Large intestine (tissue), 3 donors: ENCODE results near the gene PTPRK. TPM values are rescaled to one million over a fixed set of nuclear protein-coding genes. Genes with fewer than 3 reads are reported as not detected.

ENCODE experiments used
- DNase-seq, 2 donors: peaks; one replicate each; pipeline versions ENCODE4 v3.0.0 to v3.0.0-alpha.2; 2013
- H3K27ac ChIP-seq: one replicate; pipeline ENCODE4 v1.5.1; 2013; ENCODE audit warnings: low read length
- H3K27me3 ChIP-seq: 2 replicates; pipeline ENCODE4 v1.6.1; 2013; ENCODE audit warnings: low read length; ENCODE audit not compliant: control insufficient read depth, insufficient read depth
- H3K36me3 ChIP-seq: 2 replicates; pipeline ENCODE4 v1.6.1; 2013; ENCODE audit warnings: low read length; ENCODE audit not compliant: control insufficient read depth, insufficient read depth
- H3K4me1 ChIP-seq: one replicate; pipeline ENCODE4 v1.6.1; 2013; ENCODE audit warnings: low read length; ENCODE audit not compliant: control insufficient read depth, insufficient read depth
- H3K4me3 ChIP-seq: one replicate; pipeline ENCODE4 v1.5.1; 2013; ENCODE audit warnings: low read length
- H3K9me3 ChIP-seq: one replicate; pipeline ENCODE4 v1.6.1; 2013; ENCODE audit warnings: mild to moderate bottlenecking, low read depth, low read length, moderate library complexity; ENCODE audit not compliant: control insufficient read depth
- WGBS: methylation state at CpG from one replicate; pipeline ENCODE4 v1.1.5; 2013; ENCODE audit warnings: low lambda C conversion rate; ENCODE audit not compliant: insufficient coverage; 5-methylcytosine and 5-hydroxymethylcytosine counted together
- polyA plus RNA-seq: library from polyadenylated mRNA; unstranded; fragments of 120-200 nt; gene quantifications from one replicate; pipeline ENCODE4 v1.2.1, GENCODE V29; 2013

Gene PTPRK
- polyA plus RNA-seq, 1 donor, result 65.4 TPM

- no peaks in the 10 kb centered on the region for H3K36me3 ChIP-seq
- DNase-seq, result no peak
- H3K4me1 ChIP-seq, result no peaks in the 10 kb centered on the region
- no peaks in the 10 kb centered on the region for H3K9me3 ChIP-seq
- no peak overlapping the region for H3K4me3 ChIP-seq
- WGBS, result 100% methylated on average over 1 of the region's 1 CpG
- no peaks in the 10 kb centered on the region for H3K27me3 ChIP-seq
- no peak overlapping the region for H3K27ac ChIP-seq
Measured at GRCh38 chr6:128161839-128162238, 358.6 kb downstream of the PTPRK start.

- H3K4me3 ChIP-seq, result no peak overlapping the region
Measured at GRCh38 chr6:128161263-128161662, 359.1 kb downstream of the PTPRK start.

GRCh38 chr6:128158496-128158895 lies 361.9 kb downstream of the PTPRK start:
- Histone ChIP-seq H3K4me1 (no peaks in the 10 kb centered on the region), H3K9me3 (no peaks in the 10 kb centered on the region), H3K36me3 (no peaks in the 10 kb centered on the region), H3K4me3 (no peak overlapping the region), H3K27me3 (no peaks in the 10 kb centered on the region), H3K27ac (no peak overlapping the region)
- 83% methylated on average over 3 of the region's 4 CpGs for WGBS
- no peak for DNase-seq

More at GRCh38 chr6:128161263-128161662, 359.1 kb downstream of the PTPRK start:
- no CpG with 5 or more reads among the region's 1 CpG for WGBS
- Histone ChIP-seq H3K4me1 (no peaks in the 10 kb centered on the region), H3K27ac (no peak overlapping the region), H3K27me3 (no peaks in the 10 kb centered on the region), H3K36me3 (no peaks in the 10 kb centered on the region), H3K9me3 (no peaks in the 10 kb centered on the region)
- DNase-seq, result no peak

- DNase-seq, result no peak
- no peaks in the 10 kb centered on the region for H3K4me1 ChIP-seq
- 84% methylated on average over 2 of the region's 4 CpGs for WGBS
- H3K9me3 ChIP-seq, result no peaks in the 10 kb centered on the region
- no peaks in the 10 kb centered on the region for H3K27me3 ChIP-seq
- H3K36me3 ChIP-seq, result no peaks in the 10 kb centered on the region
- H3K4me3 ChIP-seq, result no peak overlapping the region
- no peak overlapping the region for H3K27ac ChIP-seq
Measured at GRCh38 chr6:128156321-128157111, 363.9 kb downstream of the PTPRK start.

GRCh38 chr6:128155826-128156225 lies 364.6 kb downstream of the PTPRK start:
- H3K36me3 ChIP-seq, result no peaks in the 10 kb centered on the region
- no peak for DNase-seq
- WGBS, result 100% methylated on average over 1 of the region's 1 CpG
- no peaks in the 10 kb centered on the region for H3K4me1 ChIP-seq
- H3K9me3 ChIP-seq, result no peaks in the 10 kb centered on the region
- no peak overlapping the region for H3K27ac ChIP-seq
- H3K4me3 ChIP-seq, result no peak overlapping the region
- no peaks in the 10 kb centered on the region for H3K27me3 ChIP-seq

- Histone ChIP-seq H3K36me3 (no peaks in the 10 kb centered on the region), H3K4me1 (no peaks in the 10 kb centered on the region), H3K27ac (no peak overlapping the region), H3K9me3 (no peaks in the 10 kb centered on the region), H3K4me3 (no peak overlapping the region), H3K27me3 (no peaks in the 10 kb centered on the region)
- no peak for DNase-seq
- WGBS, result 88% methylated on average over 3 of the region's 4 CpGs
Measured at GRCh38 chr6:128152551-128152950, 367.8 kb downstream of the PTPRK start.

GRCh38 chr6:128150376-128150775 lies 370.0 kb downstream of the PTPRK start:
- Histone ChIP-seq H3K9me3 (no peaks in the 10 kb centered on the region), H3K4me1 (no peaks in the 10 kb centered on the region), H3K36me3 (peaks cover 3% of the 10 kb centered on the region), H3K27ac (no peak overlapping the region), H3K27me3 (no peaks in the 10 kb centered on the region), H3K4me3 (no peak overlapping the region)
- 93% methylated on average over 3 of the region's 5 CpGs for WGBS
- no peak for DNase-seq

GRCh38 chr6:128149796-128150195 lies 370.6 kb downstream of the PTPRK start:
- Histone ChIP-seq H3K36me3 (peaks cover 3% of the 10 kb centered on the region), H3K27ac (no peak overlapping the region), H3K9me3 (no peaks in the 10 kb centered on the region), H3K4me3 (no peak overlapping the region), H3K27me3 (no peaks in the 10 kb centered on the region), H3K4me1 (no peaks in the 10 kb centered on the region)
- WGBS, result no CpG with 5 or more reads among the region's 1 CpG
- DNase-seq, result no peak

GRCh38 chr6:128144320-128144719 lies 376.1 kb downstream of the PTPRK start:
- H3K36me3 ChIP-seq, result peaks cover 3% of the 10 kb centered on the region
- no peak overlapping the region for H3K4me3 ChIP-seq
- WGBS, result no CpG with 5 or more reads among the region's 1 CpG
- no peak overlapping the region for H3K27ac ChIP-seq
- no peaks in the 10 kb centered on the region for H3K9me3 ChIP-seq
- no peak for DNase-seq
- H3K4me1 ChIP-seq, result peaks cover 4% of the 10 kb centered on the region
- H3K27me3 ChIP-seq, result no peaks in the 10 kb centered on the region

GRCh38 chr6:128141932-128142331 lies 378.5 kb downstream of the PTPRK start:
- Histone ChIP-seq H3K4me1 (peaks cover 4% of the 10 kb centered on the region), H3K4me3 (no peak overlapping the region), H3K27ac (no peak overlapping the region), H3K27me3 (no peaks in the 10 kb centered on the region), H3K9me3 (no peaks in the 10 kb centered on the region), H3K36me3 (peaks cover 3% of the 10 kb centered on the region)
- DNase-seq, result no peak

GRCh38 chr6:128139519-128139918 lies 380.9 kb downstream of the PTPRK start:
- Histone ChIP-seq H3K27ac (peak overlapping the region; percentile 21), H3K4me3 (no peak overlapping the region), H3K9me3 (no peaks in the 10 kb centered on the region), H3K4me1 (peaks cover 5% of the 10 kb centered on the region), H3K36me3 (no peaks in the 10 kb centered on the region), H3K27me3 (no peaks in the 10 kb centered on the region)
- peak; percentile 56 to 75 for DNase-seq
- WGBS, result no CpG with 5 or more reads among the region's 1 CpG
